ENCODE data around the gene RRP7A. TPM values are rescaled to one million over a fixed set of nuclear protein-coding genes. Genes with fewer than 3 reads are reported as not detected.
A peak's percentile ranks its signal among the peaks of the same experiment; 100 is the strongest.
"Not testable (repeated sequence)": the region's sequence is repeated elsewhere in the genome, so short reads cannot be mapped to it uniquely, and the experiment has no call there.

Gene RRP7A
- total RNA-seq, 1 donor from 2014 or later = 54.9 TPM

DNA sequence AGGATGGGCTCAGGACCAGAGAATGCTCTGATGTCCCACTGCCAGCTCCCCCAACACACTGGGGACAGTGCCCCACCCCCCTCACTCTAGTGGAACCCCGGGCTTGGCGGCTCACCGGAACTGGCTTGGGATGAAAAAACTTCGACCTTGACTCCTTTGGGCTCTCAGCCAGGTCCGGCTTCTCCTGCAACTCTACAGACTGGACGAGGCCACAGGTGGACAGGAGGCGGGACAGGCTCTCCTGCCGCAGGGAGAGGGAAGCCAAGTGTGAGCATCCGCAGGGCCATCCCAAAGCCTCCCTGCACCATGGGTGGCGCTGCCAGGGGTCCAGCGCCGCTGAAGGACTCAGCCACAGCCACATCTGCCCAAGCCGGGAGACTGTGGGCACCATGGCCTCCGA, 3.7 kb downstream of the RRP7A start:
- no peak overlapping the region for H3K4me3 Mint-ChIP-seq (ENCODE audit: unreplicated experiment)
- TF ChIP-seq EZH2 (IDR thresholded peaks at IDR 0.05; ENCODE audit: insufficient read depth, low read length) = no peak
- TF ChIP-seq, protein P1, sequence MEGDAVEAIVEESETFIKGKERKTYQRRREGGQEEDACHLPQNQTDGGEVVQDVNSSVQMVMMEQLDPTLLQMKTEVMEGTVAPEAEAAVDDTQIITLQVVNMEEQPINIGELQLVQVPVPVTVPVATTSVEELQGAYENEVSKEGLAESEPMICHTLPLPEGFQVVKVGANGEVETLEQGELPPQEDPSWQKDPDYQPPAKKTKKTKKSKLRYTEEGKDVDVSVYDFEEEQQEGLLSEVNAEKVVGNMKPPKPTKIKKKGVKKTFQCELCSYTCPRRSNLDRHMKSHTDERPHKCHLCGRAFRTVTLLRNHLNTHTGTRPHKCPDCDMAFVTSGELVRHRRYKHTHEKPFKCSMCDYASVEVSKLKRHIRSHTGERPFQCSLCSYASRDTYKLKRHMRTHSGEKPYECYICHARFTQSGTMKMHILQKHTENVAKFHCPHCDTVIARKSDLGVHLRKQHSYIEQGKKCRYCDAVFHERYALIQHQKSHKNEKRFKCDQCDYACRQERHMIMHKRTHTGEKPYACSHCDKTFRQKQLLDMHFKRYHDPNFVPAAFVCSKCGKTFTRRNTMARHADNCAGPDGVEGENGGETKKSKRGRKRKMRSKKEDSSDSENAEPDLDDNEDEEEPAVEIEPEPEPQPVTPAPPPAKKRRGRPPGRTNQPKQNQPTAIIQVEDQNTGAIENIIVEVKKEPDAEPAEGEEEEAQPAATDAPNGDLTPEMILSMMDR (IDR thresholded peaks at IDR 0.05; ENCODE audit: insufficient read depth, low read depth, low read length) = no peak

DNA sequence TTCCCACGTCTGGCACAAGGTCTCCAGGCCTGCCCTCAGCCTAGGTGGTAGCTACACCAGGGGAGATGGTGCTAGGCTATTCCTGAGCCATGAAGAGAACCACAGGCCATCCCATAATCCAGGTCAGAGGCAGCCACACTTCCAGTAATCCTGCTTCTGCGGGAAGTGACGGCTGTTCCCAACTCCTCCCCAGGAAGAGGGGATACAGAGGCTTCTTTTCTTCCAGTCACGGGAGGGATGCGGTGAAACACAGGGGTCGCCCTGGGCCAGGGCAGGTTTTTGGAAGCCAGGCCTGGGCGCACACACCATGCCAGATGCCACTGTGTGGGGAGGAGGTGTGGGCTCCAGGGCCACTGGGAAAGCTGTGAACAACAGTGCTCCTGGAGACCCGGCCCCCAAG, 4.3 kb downstream of the RRP7A start:
- not testable (repeated sequence) for H2AFZ ChIP-seq (ENCODE audit: low read depth, low read length); H3K4me1 ChIP-seq (ENCODE audit: insufficient read depth, low read length); H3K27me3 ChIP-seq (ENCODE audit: insufficient read depth, low read length); H3K27ac Mint-ChIP-seq (ENCODE audit: unreplicated experiment); H3K9me3 Mint-ChIP-seq (ENCODE audit: unreplicated experiment); H3K9me3 ChIP-seq (ENCODE audit: insufficient read depth, low read depth, low read length); DNase-seq (ENCODE audit: low read depth); H3K4me3 ChIP-seq (ENCODE audit: insufficient read depth, low read depth, low read length); H3K36me3 ChIP-seq (ENCODE audit: insufficient read depth, low read length); H3K4me2 ChIP-seq (ENCODE audit: low read length); H3K27me3 Mint-ChIP-seq (ENCODE audit: low read depth, unreplicated experiment); H3K27ac ChIP-seq (ENCODE audit: low read depth, low read length); H3K4me3 Mint-ChIP-seq (ENCODE audit: unreplicated experiment); H3K9ac ChIP-seq (ENCODE audit: low read length); FAIRE-seq
- H3K79me2 ChIP-seq (ENCODE audit: insufficient read depth, low read length) = peaks cover 40% of the 10 kb centered on the region
- Mint-ChIP-seq H3K4me1 (ENCODE audit: low read depth, unreplicated experiment) (peaks cover 20% of the 10 kb centered on the region), H3K36me3 (ENCODE audit: low read depth, unreplicated experiment) (peaks cover 11% of the 10 kb centered on the region)
- H4K20me1 ChIP-seq (ENCODE audit: insufficient read depth, low read length) = peaks cover 25% of the 10 kb centered on the region

More for the DNA sequence above, 3.7 kb downstream of the RRP7A start:
- Histone ChIP-seq H4K20me1 (ENCODE audit: insufficient read depth, low read length) (peaks cover 23% of the 10 kb centered on the region), H3K36me3 (ENCODE audit: insufficient read depth, low read length) (peaks cover 4% of the 10 kb centered on the region), H3K4me2 (ENCODE audit: low read length) (no peak overlapping the region), H3K4me3 (ENCODE audit: insufficient read depth, low read depth, low read length) (no peak overlapping the region), H3K27me3 (ENCODE audit: insufficient read depth, low read length) (no peaks in the 10 kb centered on the region), H3K79me2 (ENCODE audit: insufficient read depth, low read length) (peaks cover 40% of the 10 kb centered on the region), H3K4me1 (ENCODE audit: insufficient read depth, low read length) (peaks cover 8% of the 10 kb centered on the region), H3K9ac (ENCODE audit: low read length) (no peak overlapping the region), H3K27ac (ENCODE audit: low read depth, low read length) (no peak overlapping the region), H2AFZ (ENCODE audit: low read depth, low read length) (no peak overlapping the region), H3K9me3 (ENCODE audit: insufficient read depth, low read depth, low read length) (no peaks in the 10 kb centered on the region)
- no peak for FAIRE-seq
- Mint-ChIP-seq H3K4me1 (ENCODE audit: low read depth, unreplicated experiment) (peaks cover 19% of the 10 kb centered on the region), H3K27ac (ENCODE audit: unreplicated experiment) (no peak overlapping the region), H3K27me3 (ENCODE audit: low read depth, unreplicated experiment) (no peaks in the 10 kb centered on the region), H3K9me3 (ENCODE audit: unreplicated experiment) (no peaks in the 10 kb centered on the region), H3K36me3 (ENCODE audit: low read depth, unreplicated experiment) (peaks cover 8% of the 10 kb centered on the region)
- no peak for DNase-seq (ENCODE audit: low read depth)

DNA sequence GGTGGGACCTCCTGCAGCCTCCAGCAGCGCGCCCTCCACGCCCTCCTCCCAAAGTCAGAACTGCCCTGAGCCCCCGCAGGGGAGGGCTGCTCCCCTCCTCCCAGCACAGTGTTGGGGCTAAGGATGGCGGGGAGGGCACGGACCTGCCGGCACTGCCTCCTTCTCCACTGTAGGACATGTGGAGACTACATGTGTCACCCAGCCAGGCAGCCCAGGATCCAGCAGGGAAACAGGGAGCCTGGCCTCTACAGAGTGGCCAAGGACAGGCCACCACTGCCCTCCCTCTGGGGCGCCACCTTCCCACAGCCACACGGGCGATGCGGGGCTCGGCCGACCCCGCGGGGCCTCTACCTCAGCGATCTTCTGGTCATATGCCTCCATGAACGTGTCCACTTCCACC, 5.3 kb downstream of the RRP7A start:
- not testable (repeated sequence) for H3K4me2 ChIP-seq (ENCODE audit: low read length); H3K4me3 ChIP-seq (ENCODE audit: insufficient read depth, low read depth, low read length); H3K4me3 Mint-ChIP-seq (ENCODE audit: unreplicated experiment); H3K27ac Mint-ChIP-seq (ENCODE audit: unreplicated experiment); H3K27ac ChIP-seq (ENCODE audit: low read depth, low read length); H3K9ac ChIP-seq (ENCODE audit: low read length); H2AFZ ChIP-seq (ENCODE audit: low read depth, low read length); H3K36me3 ChIP-seq (ENCODE audit: insufficient read depth, low read length); H3K27me3 Mint-ChIP-seq (ENCODE audit: low read depth, unreplicated experiment); H3K4me1 ChIP-seq (ENCODE audit: insufficient read depth, low read length); H3K9me3 Mint-ChIP-seq (ENCODE audit: unreplicated experiment); FAIRE-seq; H3K27me3 ChIP-seq (ENCODE audit: insufficient read depth, low read length); DNase-seq (ENCODE audit: low read depth); H3K9me3 ChIP-seq (ENCODE audit: insufficient read depth, low read depth, low read length)
- Mint-ChIP-seq H3K36me3 (ENCODE audit: low read depth, unreplicated experiment) (peaks cover 11% of the 10 kb centered on the region), H3K4me1 (ENCODE audit: low read depth, unreplicated experiment) (peaks cover 15% of the 10 kb centered on the region)
- Histone ChIP-seq H3K79me2 (ENCODE audit: insufficient read depth, low read length) (peaks cover 32% of the 10 kb centered on the region), H4K20me1 (ENCODE audit: insufficient read depth, low read length) (peaks cover 25% of the 10 kb centered on the region)

DNA sequence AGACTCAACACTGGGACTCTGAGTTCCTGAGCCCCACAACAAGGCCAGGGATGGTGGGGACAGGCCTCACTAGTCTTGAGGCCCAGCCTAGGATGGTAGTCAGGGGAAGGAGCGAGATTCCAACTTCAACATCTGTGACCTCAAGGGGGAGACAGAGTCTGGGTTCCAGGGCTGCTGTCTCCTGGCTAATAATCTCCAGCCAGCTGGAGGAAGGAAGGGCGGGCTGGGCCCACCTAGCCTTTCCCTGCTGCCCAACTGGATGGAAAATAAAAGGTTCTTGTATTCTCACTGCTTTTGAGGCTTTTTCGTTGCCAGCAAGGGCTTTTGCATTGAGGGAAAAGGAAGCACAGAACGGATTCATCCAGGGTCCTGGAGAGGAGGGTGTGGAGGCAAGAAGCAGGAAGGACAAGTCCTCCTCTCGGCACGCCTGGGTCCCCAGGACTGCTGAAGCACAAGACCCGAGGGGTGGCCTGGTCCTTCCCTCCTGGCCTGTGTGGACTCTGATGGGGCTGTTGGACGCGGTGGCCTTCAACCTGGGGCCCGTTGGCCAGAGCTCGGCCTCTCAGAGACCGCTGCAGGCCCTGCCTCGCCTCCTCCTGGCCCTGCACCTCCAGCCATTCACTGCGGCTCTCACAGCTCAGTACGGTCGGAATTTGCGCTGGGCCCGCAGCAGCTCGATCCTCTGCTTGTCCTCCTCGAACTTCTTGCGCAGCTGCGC, 7.2 kb downstream of the RRP7A start:
- H3K4me3 ChIP-seq (ENCODE audit: insufficient read depth, low read depth, low read length); H3K9ac ChIP-seq (ENCODE audit: low read length); H3K36me3 ChIP-seq (ENCODE audit: insufficient read depth, low read length); DNase-seq (ENCODE audit: low read depth); H3K9me3 Mint-ChIP-seq (ENCODE audit: unreplicated experiment); H3K27ac ChIP-seq (ENCODE audit: low read depth, low read length); H2AFZ ChIP-seq (ENCODE audit: low read depth, low read length); H3K27me3 Mint-ChIP-seq (ENCODE audit: low read depth, unreplicated experiment); H3K4me2 ChIP-seq (ENCODE audit: low read length); H3K9me3 ChIP-seq (ENCODE audit: insufficient read depth, low read depth, low read length); FAIRE-seq; H3K4me1 Mint-ChIP-seq (ENCODE audit: low read depth, unreplicated experiment); H3K27me3 ChIP-seq (ENCODE audit: insufficient read depth, low read length); H3K4me1 ChIP-seq (ENCODE audit: insufficient read depth, low read length): not testable (repeated sequence)
- H3K4me3 Mint-ChIP-seq (ENCODE audit: unreplicated experiment) = peak overlapping the region; percentile 29
- Histone ChIP-seq H3K79me2 (ENCODE audit: insufficient read depth, low read length) (peaks cover 16% of the 10 kb centered on the region), H4K20me1 (ENCODE audit: insufficient read depth, low read length) (peaks cover 25% of the 10 kb centered on the region)
- H3K27ac Mint-ChIP-seq (ENCODE audit: unreplicated experiment) = peak overlapping the region; percentile 85
- H3K36me3 Mint-ChIP-seq (ENCODE audit: low read depth, unreplicated experiment) = peaks cover 11% of the 10 kb centered on the region

All from astrocyte (in vitro differentiated cells and primary cell).